Bone marrow (tissue), 2 donors: ENCODE results near the gene SRSF9.
"Not testable (repeated sequence)": the region's sequence is repeated elsewhere in the genome, so short reads cannot be mapped to it uniquely, and the experiment has no call there.

Experiments used
- DNase-seq, 2 donors: peaks; one replicate each; lab custom pipeline; 2025; lab: John Stamatoyannopoulos, UW

The SRSF9 gene

DNA sequence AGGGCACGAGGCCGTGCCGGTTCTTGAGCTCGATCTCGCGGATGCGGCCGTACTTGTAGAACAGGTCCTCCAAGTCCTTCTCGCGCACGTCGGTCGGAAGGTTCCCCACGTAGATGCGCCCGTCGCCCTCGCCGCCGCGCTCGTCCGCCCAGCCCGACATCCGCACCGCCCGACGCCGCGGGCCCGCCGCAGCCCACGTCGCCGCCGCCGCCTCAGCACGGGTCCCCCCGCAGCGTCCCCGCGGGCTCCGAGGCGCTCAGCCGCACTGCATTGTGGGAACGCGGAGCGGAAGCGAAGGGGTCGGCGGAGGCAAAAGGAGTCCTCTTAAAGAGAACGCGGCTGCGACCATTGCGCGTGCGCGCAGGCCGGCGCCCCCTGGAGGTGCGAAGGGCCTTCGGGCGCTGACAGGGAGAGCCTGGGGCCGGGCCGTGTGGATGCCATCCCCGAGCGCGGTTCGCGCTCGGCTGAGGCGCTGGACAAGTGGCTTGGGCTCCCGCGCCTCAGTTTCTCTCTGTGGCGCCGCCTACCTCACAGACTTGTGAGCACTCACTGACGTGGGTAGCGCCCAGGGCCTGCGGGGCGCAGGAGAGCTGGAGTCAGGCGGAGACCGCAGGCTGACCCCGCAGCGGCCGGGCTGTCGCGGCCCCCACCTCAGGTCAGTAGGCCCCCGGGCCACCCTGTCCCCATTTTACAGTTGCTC lies at the start of gene SRSF9:
Gene SRSF9 (minus strand): TSS at position 299 of the 700 bp plus-strand sequence. CDS start 139 bp downstream, at position 160.
- peak; percentile 84 to 90 for DNase-seq

DNA sequence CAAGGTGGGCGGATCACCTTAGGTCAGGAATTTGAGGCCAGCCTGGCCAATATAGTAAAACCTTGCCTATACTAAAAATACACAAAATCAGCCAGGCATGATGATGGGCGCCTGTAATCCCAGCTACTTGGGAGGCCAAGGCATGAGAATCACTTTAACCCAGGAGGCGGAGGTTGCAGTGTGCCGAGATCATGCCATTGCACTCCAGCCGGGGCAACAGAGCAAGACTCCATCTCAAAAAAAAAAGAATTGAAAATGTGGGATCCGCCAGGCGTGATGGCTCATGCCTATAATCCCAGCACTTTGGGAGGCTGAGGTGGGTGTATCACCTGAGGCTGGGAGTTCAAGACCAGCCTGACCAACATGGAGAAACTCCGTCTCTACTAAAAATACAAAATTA lies 49.8 kb upstream of the SRSF9 start:
- not testable (repeated sequence) for DNase-seq

GRCh38 chr12:120515496-120515895 lies 45.9 kb upstream of the SRSF9 start:
- DNase-seq: no peak

GRCh38 chr12:120514002-120514401 lies 44.5 kb upstream of the SRSF9 start:
- DNase-seq: no peak

DNA sequence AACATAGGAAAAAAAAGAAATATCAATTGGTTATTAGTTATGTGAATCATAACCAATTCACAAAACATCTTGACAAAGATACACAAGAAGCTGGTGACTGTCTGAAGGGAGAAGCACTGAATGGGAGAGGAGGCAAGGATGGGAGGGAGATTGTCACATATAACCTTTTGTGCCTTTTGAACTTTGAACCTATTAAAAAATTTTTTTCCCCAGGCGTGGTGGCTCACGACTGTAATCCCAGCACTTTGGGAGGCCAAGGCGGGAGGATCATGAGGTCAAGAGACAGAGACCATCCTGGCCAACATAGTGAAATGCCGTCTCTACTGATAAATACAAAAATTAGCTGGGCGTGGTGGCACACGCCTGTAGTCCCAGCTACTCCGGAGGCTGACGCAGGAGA lies 39.0 kb upstream of the SRSF9 start:
- DNase-seq: no peak

- no peak for DNase-seq
Observed at GRCh38 chr12:120504587-120504986, 35.0 kb upstream of the SRSF9 start.

DNA sequence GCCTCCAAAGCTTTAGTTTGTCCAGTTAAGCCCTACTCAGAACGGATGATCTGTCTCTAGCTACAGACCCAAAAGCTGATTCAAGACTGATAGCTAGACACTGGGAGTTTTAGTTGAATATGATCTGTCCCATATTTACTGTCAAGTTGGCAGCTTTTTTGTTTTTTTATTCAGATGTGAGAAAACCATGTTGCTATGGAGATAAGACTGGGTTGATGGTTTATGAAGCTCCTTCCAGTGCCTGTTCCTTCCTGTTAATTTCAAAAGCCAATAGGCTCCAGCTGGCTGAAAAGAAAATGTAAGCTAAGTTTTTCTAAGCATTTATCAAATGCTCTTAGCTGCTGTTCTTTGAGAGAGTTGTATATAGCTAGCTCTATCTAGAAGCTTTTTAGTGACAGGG lies 31.0 kb upstream of the SRSF9 start:
- no peak for DNase-seq

DNA sequence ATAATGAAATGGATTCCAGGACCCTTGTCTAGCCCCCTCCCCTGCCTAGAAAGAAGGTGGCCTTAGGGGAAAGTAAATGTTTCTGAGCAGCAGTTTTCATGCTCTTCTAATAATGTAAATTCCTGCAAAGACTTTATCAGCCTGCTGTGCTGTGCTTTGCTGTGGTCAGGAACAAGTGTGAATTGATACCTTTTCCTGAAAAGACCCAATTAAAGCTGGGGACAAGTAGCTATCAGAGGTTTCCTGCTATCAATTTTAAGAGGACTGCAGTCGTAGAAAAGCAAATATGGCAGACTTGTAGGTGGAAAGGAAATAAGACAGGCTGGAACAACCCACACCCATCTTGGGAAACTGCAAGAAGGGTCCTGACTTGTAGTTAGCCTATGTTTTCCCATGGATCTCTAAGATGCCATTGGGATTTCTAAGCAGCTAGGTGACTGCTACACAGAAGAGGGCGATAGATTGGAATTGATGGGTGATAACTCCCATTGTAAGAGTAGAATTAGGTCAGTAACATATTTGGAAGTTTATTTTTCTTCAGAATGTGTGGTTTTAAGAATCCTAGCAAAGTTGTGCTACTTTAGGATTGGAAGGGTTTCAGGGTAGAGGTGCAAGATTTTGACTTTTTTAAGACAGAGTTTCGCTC lies 29.4 kb upstream of the SRSF9 start:
- no peak for DNase-seq

- DNase-seq: no peak
Observed at GRCh38 chr12:120497524-120498150, 28.1 kb upstream of the SRSF9 start.

GRCh38 chr12:120496413-120497340 lies 27.1 kb upstream of the SRSF9 start:
- DNase-seq: peak; percentile 14 to 48

DNA sequence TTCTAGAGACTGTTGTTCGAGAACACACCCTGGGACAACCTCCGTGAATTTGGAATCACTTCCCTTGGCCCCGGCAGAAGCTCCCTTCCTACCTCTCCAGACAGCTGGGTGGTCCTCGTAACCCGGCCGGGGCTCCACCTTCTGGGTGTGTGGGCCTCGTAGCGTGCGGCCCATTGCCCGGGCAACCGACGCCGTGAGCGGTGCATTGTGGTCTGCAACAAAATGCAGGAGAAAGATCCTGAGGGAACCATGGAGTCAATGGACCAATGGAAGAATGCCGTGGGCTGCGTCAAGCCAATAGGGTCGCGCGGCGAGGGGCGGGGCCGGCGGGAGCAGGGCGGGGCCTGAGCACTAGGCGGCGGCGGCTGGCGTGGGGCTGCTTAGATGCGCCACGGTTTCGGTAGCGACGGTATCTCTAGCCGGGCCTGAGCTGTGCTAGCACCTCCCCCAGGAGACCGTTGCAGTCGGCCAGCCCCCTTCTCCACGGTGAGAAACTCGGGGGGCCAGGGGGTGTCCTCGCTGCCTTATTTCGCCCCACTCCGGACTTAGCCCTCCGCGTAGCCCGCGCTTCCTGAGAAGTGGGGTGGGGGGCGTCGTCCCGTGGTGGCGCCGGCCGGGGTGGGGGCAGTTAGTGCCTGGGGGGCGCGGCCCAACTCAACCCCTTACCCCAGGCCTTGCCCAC lies 26.3 kb upstream of the SRSF9 start, which contains the start of gene DYNLL1:
Gene DYNLL1 (plus strand): TSS at position 383 of the 682 bp plus-strand sequence. CDS start 309 bp downstream, outside the sequence.
- peak; percentile 86 to 89 for DNase-seq

GRCh38 chr12:120495186-120495730 lies 25.7 kb upstream of the SRSF9 start:
- DNase-seq: no peak

DNA sequence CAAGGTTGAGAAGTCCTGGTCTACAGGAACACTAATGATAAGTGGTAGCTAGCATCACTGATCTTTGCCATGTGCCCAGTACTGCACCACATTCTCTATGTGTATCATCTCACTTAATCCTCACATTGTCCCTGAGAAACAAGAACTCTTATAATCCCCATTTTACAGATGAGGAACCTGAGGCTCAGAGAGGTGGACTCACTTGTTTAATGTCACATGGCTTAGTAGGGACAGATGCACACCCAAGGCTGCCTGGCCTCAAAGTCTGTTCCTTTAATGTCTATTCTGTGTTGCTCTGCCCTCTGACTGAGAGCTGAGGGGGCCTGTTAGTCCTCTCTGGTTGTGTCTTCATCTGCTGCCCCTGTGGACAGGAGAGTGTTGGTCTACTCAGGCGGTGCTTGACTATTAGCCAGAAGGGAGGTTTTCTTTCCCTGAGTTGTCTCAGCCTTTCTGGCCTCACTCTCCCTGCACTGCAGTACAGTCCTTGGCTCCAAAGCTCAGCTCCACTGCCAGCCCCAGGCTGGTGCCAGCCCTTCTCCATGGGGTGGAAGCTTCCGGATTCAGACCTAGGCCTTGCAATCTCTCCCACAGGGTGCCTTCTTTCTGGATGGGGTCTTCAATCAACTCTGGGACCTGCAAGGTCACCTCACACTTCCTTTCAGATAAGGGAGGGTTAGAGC lies 21.4 kb upstream of the SRSF9 start:
- DNase-seq: no peak

DNA sequence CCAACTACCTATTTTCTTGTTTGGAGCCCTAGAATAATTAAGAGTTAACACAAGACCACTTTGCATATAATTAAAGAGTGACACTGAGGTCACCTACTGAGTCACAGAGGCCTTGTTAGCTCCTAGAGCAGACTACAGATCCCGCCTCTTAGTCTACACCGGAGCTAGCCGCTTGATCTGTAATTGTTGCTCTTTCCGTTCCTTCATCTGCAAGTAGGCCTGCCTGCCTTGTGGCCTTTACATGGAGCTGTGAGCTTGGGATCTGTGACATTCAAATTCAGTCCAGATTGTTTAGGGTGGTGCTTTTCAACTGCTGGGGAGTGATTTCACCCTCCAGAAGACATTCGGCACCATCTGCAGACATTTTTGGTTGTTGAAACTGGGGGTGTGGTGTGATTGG lies 20.8 kb upstream of the SRSF9 start:
- no peak for DNase-seq

GRCh38 chr12:120489018-120489417 lies 19.5 kb upstream of the SRSF9 start:
- DNase-seq: no peak

DNA sequence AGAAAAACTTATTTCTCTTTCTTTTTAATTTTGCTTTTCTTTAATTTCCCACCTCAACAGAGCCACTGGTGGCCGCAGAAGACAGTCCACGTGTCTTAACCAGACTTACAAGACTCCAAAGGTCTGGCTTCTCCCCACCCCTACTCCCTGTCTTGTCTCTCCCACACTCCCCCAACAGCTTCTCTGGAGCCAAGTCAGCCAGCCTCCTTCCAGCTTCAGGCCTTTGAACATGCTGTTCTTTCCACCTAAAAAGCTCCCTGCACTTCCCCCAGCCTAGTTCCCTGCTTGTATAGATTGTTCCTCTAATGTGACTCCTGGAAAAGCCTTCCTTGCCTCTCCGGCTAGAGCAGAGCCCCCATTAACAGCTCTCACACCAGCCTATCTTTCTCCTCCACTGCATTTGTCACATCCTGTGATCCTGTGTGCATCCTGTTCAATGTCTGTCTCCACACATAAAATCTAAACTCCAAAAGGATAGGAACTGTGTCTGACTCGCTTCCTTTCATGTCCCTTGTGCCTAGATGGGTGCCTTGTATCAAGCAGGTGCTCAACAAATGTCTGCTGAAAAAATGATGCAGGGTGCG lies 18.6 kb upstream of the SRSF9 start:
- DNase-seq: no peak

- DNase-seq: not testable (repeated sequence)
Observed at GRCh38 chr12:120487552-120487951, 18.0 kb upstream of the SRSF9 start.

DNA sequence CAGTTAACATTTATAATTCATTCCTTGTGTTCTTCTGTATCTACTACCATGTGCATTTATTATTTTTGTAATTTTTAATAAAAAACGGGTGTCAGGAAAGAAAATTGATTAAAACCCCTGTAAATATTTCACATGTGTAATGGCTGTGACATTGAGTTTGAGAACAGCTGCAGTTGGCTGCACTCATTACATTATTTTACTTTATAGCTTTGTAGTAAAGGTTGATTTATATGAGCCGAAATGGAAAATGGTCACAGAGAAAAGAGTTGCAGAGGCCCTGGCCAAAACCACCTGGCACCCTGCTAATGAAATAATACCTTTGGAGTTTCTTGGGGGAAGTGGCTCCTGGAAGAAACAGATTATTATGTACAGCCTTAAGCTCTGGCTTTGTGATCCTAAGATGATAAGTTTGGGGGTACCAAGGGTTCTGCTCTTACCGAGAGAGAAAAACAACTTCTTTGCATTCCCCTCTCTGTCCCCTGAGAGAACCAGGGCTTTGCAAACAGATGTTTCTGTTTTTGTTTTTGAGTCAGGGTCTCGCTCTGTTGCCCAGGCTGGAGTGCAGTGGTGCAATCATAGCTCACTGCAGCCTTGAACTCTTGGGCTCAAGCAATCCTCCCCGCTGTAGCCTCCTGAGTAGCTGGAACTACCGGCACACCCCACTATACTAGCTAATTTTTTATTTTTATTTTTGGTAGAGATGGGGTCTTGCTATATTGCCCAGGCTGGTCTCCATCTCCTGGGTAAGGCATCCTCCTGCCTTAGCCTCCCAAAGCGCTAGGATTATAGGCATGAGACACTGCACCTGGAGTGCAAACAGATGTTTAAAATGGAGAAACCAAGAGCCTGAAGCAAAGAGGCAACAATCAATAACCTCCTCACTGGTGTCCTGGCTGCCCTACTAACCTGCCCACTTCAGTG lies 16.7 kb upstream of the SRSF9 start:
- DNase-seq: no peak

GRCh38 chr12:120483621-120484020 lies 14.1 kb upstream of the SRSF9 start:
- no peak for DNase-seq
